ENCODE results near the gene TMEM158.

The TMEM158 gene

DNA sequence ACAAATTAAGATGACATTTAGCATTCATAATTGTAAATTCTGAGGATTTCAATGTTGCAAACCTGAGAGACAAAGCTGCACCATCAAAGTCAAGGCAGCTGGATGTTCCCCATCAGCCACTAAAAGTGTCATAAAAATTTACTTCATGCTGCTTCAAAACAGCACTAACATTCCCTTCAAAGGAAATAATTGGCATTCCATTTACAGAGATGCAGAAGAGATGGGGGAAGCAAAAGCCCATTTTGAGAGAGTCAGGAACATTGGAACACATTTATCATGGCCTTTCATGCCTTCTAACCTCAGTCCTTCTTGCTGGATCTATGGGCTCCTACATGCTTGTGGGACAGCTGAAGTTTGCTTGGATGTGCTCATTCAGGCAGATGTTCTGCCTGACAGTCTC is 6.4 kb upstream of the TMEM158 start:
- DNase-seq = no peak

- no peak for DNase-seq
Measured at GRCh38 chr3:45227946-45228345, 1.9 kb upstream of the TMEM158 start.

DNA sequence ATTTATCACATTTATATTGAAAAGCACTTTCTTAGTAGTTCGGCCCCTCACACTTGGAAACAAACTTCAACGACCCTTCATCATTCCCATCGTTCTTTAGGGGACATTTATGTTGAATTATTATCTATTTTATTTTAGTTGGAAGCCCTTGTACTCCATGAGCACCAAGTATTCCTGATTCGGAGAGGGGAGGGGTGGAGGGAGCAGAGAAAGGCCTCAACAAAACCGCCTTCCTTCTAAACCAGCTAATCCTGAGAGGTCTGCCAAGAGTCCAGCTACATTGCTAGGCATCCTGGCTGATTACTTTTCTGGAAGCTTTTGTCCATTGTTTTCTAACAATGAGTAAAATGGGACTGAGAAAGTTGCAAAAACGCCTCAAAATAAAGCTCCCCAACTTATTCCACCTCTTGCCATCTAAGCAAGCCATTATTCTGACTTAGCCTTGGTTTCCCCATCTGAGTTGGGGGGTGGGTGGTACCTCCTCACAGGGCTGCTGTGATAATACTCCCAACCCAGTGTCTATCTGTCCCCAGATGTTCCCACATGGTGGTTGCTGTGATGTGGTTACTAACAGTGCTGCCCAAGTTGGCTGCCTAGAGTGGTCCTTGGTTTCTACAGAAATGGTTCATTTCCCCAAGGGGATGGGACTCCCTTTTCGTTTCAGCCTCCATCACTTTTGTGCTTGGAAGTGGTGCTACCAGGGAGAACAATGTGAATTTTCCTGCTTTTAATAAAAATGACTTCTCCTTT is 1.2 kb upstream of the TMEM158 start:
- no peak for DNase-seq

DNA sequence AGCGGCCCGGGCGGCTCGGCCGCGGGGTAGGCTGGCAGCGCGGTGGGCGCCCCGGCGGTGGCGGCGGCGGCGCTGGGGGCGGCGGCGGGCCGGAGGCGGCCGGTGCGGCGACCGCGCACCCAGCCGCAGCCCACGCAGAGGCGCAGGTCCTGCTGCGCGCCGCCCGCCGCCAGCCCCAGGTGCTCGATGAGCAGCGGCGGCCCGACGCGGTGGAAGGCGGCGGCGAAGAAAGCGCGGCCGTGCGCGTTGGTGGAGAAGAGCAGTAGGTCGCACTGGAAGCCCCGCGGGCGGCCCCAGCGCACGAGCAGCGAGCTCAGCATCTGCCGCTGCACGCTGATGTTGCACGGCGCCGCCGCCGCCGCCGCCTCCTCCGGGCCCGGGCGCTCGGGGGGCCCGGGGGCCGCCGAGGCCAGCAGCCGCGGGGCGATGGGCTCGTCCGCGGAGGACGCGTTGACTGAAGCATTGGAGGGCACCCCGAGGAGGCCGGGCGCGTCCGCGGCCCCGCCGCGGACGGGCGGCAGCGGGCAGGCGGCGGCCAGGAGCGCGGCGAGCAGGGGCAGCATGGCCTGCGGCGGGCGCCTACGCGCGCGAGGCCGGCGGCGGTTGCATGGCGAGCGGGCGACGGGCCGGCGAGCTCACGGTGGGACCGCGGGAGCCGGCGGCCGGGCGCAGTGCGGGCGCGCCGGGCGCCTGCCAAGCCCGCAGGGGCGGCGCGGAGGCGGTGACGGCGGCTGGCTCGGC is 452 bp downstream of the TMEM158 start:
- no peak for DNase-seq

DNA sequence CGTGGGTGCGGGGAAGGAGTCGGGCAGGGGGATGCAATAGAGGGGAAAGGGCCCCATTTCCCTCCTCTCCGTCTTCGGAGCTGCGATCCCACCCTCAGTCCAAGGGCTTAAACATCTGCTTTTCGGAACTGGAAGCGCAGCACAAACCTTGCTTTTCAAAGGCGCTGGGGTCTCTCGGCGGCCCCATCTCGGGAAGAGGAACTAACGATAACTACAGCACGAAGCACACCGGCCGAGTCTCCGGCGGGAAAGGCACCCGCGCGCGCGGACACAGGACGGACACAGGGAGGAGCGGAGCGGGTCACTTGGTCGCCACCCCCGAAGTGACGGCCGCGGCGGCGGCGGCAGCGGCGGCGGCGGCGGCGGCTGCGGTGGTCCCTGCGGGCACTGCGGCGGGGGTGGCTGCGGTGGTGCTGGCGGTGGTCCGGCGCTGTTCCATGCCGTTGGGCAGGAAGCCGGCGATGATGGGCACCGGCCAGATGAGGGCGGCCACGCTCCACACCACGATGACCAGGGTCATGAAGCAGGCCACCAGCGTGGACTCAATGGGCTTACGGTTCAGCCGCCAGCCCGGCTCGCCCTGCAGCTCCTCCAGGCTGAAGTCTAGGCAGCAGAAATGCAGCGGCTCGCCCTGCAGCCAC is 1.1 kb downstream of the TMEM158 start:
- DNase-seq = peak in 1 of 2 experiments; percentile 58

GRCh38 chr3:45223889-45224727 is 2.0 kb downstream of the TMEM158 start:
- peak in 1 of 2 experiments; percentile 20 for DNase-seq

- no peak for DNase-seq
Measured at GRCh38 chr3:45219694-45220093, 6.4 kb downstream of the TMEM158 start.

DNA sequence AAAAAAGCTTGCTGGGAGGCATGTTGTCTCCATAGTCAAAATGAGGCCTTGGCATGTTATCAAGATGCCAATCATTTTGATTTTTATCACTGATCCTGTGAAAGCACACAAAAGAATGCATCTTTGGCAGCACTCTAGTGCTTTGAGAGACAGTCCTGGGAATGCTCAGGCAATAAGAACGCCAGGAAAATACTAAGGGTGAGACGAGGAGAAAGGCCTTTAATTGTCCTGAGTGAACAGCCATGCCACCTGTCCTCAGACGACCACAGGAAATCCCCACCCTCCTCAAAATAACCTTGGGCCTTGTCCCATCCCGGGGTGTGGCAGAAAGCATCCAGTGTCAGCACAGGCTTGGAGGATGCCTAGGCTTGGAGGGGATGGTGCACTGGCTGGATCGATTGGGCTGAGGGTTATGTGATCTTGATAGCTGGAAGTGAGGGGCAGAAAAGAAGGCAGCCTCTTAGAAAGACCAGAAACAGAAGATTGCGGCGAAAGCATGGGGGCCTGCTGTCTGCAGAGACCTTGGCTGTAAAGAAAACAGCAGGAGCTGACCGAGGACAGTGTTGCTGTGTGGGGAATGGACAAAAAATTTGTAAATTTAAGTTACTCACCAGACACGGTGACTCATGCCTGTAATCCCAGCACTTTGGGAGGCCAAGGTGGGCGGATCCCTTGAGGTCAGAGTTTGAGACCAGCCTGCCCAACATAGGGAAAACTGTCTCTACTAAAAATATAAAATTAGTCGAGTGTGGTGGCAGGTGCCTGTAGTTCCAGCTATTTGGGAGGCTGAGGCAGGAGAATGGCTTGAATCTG is 7.3 kb downstream of the TMEM158 start:
- DNase-seq = no peak

- DNase-seq = no peak
Measured at GRCh38 chr3:45216021-45216609, 10.0 kb downstream of the TMEM158 start.

DNA sequence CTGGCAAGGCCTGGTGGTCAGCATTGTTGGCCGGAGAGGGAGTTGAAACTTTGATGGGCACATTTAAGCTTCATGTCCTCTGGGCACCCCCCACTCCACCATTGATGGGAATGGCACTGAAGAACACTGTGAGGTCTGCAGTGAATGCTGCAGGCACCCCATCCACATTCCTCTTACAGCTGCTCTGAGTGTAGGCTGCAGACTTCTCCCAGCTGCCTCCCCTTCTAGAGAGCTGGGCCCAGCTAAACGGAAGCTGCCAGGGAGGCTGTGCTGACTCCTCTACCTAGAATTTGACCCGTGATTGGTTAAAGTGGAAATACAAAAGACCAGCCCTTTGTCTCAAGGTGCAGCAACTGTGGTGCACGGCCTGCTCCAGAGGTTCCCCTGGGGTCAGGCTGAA is 10.6 kb downstream of the TMEM158 start:
- no peak for DNase-seq

- no peak for DNase-seq
Measured at GRCh38 chr3:45214061-45214680, 11.9 kb downstream of the TMEM158 start.

DNA sequence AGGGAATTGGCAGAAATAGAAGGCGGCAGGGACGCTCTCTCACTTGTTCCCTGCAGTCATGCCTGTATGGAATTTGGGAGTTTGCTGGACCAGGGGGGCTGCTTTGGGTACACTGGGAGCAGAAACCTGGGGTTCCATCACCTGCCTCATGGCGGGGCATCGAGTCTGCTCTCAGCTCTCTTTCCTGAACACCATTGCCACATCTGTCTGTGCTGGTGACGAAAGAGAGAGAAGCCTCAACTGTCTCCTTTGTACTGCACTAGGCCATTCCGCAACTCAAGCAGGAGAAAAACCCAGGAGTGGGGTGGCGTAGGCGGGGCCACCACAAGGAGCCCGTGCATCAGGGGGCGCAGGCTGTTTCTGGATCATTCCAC is 14.0 kb downstream of the TMEM158 start:
- DNase-seq = no peak

GRCh38 chr3:45211466-45212094 is 14.5 kb downstream of the TMEM158 start:
- no peak for DNase-seq

GRCh38 chr3:45210308-45211041 is 15.6 kb downstream of the TMEM158 start:
- DNase-seq = peak in 1 of 2 experiments; percentile 57

DNA sequence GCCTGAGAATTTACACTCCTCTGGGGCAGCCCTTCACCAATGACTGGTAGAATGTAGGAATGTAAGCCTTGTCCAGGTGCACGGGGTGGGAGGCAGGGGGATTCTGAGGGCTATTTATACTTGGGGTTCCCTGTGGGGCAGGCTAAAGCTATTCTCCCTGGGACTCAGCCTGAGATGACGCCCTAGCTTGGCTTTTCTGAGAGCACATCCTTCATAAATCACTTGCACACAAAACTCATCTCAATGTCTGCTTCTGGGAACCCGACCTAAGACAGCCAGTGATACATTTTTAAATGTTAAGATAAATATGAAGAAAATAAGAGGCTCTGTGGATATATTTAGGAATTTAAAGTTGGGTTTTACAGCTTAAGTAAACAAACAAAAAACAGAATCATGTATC is 16.6 kb downstream of the TMEM158 start:
- DNase-seq = no peak

DNA sequence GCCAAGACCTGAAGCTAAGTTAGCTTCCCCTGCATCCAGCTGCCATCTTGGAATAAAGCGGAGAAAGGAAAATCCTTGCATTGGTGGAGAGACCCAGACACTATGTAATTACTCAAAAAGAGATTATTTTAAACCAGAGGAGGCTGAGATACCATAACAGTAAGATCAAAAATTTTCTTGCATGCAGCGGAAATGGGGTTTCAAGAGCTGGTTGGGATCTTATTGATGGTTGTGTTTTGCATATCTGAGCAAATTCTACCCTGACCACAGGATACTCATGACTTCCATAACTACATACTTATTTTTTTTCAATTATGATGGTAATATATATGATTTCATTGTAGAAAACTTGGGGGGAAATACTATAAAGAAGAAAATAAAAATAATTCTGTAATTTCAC is 17.5 kb downstream of the TMEM158 start:
- DNase-seq = no peak

- no peak for DNase-seq
Measured at GRCh38 chr3:45207446-45207845, 18.6 kb downstream of the TMEM158 start.

- DNase-seq = no peak
Measured at GRCh38 chr3:45205126-45205525, 21.0 kb downstream of the TMEM158 start.

DNA sequence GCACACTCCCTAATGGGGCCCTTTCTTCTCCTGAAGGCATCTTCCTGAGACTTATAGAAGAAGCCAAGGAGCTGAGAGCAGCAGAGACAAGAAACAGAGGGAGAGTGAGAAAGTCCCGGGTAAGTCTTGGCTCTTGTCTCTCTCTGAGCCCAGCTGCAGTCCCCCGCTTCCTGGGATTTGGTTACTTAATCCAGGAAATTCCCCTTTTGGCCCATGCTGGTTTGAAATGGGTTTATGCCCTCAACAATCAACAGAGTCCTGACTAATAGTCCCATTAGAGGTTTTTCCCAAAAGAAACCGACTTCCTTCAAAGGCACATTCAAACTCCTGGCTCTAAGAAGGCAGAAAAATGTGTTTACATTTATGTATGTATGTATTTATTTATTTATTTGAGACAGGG is 22.0 kb downstream of the TMEM158 start:
- DNase-seq = peak in 1 of 2 experiments; percentile 28

All from SW 1271 (cell line).